NK-92 (cell line): ENCODE results near the gene NSUN2.
"Not testable (repeated sequence)": the region's sequence is repeated elsewhere in the genome, so short reads cannot be mapped to it uniquely, and the experiment has no call there.

Experiments used
- DNase-seq: peaks from one replicate; lab custom pipeline; 2025; ENCODE audit not compliant: unreplicated experiment; lab: John Stamatoyannopoulos, UW

Gene NSUN2

GRCh38 chr5:6584727-6585126 lies 48.1 kb downstream of the NSUN2 start:
- no peak for DNase-seq

GRCh38 chr5:6584101-6584645 lies 48.7 kb downstream of the NSUN2 start:
- no peak for DNase-seq

DNA sequence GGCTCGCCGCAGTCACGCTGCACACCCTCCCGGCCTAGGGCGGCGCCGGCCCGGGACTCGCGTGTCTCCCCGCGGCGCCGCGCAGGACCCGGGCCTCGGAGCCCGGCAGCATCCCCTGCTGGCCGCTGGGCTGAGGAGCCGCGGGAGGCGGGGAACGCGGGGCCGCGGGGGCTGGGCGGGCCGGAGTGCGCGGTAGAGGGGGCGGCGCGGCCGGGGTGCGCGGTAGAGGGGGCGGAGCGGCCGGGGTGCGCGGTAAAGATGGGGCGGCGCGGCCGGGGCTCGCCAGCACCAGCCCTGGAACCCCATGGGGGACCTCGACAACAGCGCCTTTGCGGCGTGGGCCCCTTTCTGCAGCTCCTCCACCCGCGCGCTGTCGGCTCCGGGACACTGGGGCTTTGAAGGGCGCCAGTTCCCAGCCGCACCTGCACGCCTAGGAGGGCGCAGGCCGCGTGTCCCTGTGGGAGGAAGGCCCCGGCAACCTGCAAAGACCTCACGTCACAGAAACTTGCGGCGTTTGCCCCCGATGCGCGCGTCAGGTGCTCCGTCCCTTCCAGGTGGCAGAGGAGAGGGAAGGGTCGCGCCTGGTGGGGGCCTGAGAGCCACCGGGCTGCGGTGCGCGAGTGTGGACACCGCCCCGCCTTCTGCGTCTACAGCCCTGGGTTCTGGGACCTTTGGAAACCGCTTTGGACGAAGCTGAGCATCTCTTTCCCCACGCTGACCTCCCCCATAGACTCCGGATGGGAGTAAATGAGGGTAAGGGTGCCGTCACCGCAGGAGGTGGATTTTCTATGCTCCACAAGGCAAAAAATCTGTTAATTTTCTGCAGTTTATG lies 49.6 kb downstream of the NSUN2 start:
- no peak for DNase-seq

- DNase-seq = no peak
Measured at GRCh38 chr5:6582507-6583048, 50.3 kb downstream of the NSUN2 start.

DNA sequence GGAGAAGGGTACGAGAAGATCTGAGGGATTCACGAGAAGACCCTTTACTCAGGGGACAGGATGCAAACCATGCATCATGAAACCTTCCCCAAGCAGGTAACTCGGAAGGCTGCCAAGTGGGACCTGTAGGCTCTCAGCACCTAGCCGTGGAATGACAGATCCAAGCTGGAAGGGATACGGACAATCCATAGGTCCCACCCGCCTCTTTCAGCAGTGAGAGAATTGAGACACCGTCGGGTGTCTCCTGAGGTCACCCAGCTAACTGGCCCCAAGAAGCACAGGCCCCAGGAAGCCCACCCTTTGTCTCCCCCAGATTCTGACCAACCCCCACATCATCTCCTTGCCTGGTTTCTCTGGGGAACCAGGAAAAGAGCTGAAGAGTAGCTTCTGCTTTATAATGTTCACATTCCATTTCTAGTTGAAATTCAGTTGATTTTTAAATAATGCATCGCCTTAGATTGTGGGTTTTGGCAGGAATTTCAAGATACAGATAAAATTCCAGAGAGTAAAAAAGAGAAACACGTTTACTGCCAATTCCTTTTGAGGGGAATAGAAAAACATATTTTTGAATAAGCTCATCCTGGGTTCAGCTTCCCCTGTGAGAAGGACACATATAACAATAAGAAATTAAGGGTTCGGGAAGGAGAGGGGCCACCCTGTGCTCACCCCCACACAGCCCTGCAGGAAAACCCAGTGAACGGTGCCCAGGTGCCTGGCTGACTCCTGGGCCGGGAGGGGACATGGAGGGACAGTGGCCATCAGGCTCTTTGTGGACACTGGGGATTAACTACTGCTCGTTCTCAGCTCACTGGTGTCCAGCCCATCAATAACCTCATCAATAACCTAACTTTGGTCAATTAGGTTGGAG lies 51.1 kb downstream of the NSUN2 start:
- DNase-seq = no peak

DNA sequence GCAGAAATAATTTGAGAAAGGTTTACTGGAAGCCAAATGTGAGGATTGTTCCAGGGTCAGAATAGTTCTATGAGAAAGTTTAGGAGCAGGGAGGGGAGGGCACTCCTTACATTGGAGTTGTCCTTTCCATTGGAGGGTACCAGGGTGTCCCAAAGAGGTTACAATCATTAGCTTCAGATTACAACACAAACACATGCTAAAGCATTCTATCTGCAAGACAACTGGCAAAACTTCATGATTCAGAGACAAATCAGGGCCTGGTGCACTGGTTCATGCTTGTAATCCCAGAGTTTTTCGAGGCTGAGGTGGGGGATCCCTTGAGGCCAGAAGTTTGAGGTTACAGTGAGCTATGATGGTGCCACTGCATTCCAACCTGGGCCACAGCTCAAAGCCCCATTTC lies 51.8 kb downstream of the NSUN2 start:
- DNase-seq = no peak

DNA sequence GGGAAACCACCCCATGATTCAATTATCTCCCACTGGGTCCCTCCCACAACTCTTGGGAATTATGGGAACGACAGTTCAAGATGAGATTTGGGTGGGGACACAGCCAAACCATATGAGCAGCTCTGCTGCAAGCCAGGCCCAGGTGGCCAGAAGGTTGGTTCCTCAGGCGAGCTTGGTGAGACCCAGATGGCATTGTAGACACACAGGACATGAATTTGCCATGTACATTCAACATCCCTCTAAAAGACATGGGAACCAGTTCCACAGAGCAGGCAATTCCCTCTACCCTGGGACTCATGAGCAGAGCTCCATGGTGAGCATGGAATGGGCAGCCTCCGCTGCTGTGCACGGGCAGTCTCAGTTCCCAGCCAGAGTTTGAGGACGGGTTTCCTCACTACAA lies 53.3 kb downstream of the NSUN2 start:
- no peak for DNase-seq

GRCh38 chr5:6578676-6579343 lies 54.0 kb downstream of the NSUN2 start:
- DNase-seq = no peak

DNA sequence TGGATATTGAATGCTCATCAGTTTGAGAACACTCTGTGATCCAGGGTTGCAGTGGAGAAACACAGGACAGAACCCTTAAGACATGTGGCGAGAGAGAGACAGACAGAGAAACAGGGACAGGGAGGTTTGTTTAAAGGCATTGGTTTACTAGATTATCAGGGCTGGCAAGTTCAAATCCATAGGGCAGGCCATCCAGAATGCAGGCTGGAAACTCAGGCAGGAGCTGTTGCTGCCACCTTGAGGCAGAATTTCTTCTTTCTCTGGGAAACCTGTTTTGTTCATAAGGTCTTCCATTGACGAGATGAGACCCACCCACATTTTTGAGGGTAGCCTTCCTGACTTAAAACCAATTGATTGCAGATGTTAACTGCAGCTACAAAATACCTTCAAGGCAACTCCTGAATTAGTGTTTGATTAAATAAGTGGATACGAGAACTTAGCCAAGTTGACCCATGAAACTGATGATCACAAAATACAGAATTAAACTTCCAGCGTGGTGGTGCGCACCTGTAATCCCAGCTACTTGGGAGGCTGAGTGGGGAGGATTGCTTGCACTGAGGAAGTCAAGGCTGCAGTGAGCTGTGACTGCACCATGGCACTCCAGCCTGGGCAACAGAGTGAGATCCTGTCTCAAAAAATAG lies 55.9 kb downstream of the NSUN2 start:
- DNase-seq = no peak

DNA sequence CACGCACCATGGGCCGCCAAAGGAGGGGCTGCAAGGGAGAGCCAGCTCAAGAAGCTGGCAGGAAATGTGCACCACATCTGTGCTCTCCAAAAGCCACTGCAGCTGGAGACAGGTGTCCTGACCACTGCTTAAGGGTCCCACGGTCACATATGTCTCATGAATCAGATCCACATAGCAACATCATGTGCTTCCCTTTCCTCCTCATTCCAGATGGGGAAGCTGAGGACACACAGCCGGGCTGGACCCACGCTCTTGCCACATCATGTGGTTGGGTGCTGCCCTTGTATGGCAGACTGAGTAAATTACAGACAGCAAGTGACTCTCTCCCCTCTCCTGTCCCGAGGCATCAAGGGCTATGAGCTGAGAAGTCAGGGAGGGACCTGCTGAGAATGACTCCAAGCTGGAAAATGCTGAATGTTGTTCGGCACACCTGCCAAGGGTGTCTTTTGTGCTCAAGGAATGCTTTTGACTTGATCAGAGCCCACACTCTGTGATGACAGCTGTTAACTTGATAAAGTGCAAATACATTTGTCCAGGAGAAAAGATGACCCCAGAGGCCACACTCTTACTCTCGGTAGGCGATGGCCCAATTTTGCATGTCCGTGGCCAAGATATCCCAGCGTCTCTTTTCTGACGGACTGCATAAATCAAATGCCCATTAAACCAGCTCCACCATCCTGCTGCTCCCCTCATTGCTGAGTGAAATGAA lies 58.2 kb downstream of the NSUN2 start:
- DNase-seq = no peak

DNA sequence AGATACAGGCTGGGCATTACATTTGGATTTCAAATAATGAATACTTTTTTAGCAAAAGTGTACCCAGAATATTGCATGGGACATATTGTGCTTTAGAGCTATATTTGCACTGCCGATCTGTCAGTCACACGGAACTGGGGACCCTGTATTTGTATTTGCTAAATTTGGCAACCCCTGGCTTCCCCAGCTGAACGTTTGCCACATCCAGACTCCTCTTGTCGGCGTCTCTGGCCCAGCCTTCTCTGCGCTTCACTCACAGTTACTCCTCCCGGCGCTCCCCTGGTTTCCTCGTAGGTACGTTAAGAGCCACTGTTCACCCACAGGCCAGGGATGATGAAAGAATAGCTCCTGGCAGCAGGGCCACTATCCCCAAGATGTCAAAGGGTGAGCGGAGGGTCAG lies 58.7 kb downstream of the NSUN2 start:
- DNase-seq = no peak

DNA sequence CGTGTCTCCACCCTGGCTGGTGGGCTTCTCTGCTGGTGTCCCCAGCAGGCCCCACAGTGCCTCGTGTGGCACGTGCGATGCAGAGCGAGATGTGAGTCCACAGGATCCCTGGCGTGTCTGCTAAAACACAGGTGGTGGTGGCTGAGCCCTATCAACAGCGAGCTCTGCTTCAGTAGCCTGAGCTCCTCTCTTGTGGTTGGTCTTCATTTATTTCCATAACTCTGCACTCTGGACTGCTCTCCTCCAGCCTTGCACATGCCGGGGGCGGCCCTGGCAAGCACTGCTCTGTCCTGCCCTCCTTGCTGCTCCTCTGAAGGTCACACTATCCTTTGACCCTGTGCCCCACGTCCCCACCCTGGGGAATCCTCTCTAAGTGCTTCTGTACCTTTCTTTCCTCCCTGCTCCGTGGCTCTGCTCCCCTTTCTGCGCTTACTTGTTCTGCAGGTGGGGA lies 59.2 kb downstream of the NSUN2 start:
- no peak for DNase-seq

DNA sequence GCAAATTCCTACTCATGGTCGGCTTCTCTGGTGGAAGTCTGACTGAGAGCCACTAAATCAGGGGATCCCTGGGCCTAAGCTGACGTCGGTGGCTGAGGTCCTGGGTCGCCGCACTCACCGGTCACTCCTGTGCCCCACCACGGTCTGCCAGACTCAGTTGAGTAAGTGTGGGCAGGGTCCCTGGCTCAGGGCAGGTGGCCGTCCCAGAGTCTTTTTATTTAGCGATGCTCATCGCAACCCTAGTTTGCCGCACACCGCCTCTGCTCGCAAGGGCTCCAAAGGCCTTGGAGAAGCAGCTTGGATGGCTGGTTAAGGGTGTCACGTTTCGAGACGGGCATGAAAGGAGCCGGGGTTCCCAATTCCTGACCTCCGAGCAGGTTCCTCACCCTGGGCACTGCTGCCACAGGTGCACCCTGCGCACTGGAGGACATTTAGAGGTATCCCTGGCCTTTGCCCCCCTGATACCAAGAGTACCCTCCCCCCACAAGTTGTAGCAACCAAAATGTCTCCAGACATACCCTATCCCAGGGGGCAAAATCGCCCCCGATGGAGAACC lies 59.9 kb downstream of the NSUN2 start:
- DNase-seq = no peak

- no peak for DNase-seq
Measured at GRCh38 chr5:6572086-6572824, 60.6 kb downstream of the NSUN2 start.

- not testable (repeated sequence) for DNase-seq
Measured at GRCh38 chr5:6571607-6572006, 61.2 kb downstream of the NSUN2 start.

- no peak for DNase-seq
Measured at GRCh38 chr5:6570530-6570929, 62.3 kb downstream of the NSUN2 start.

DNA sequence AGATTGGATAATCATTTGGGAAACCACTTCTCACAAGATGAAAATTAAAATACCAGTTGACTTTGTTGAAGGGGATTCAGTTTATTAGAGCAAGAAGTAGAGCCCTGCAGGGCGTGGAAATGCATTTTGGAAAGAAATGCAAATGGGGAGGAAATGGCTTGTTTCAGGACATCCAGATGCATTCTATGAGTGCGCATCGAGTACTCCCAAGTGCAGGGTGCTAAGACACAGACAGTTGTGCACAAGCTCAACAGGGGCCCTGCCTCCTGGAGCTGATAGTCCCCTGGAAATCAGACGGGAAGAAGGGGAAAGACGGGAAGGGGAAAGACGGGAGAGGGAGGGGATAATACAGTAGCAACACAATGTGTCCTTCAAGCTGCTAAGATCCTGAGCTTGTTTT lies 64.0 kb downstream of the NSUN2 start:
- DNase-seq = no peak

DNA sequence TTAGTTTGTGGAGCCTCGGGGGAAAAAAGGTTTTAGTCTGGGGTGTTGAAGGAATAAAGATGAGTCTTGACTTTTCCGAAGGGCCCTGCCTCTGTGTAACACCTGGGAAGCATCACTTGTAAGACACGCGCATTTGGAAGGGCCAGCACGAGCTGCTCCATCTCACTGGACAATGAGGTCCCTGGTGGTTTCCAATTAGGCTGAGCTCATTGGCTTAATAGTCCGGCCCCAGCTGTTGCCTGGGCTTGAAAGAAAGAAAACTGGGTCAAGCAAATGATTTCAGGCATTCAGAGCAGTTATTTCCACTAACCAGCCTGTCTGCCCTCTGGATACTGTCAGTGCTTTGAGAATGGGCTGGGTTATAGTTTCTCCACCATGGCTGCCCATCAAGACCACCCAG lies 64.5 kb downstream of the NSUN2 start:
- DNase-seq = no peak

- DNase-seq = no peak
Measured at GRCh38 chr5:6567835-6568234, 65.0 kb downstream of the NSUN2 start.
